GM21526 (cell line): ENCODE data around the gene FAM24B.
"Not testable (repeated sequence)": the region's sequence is repeated elsewhere in the genome, so short reads cannot be mapped to it uniquely, and the experiment has no call there.

Experiments
- ATAC-seq: cut with Tn5 transposase; IDR thresholded peaks from one replicate; pipeline ENCODE4 v1.9.1; 2021; ENCODE audit warnings: moderate library complexity; ENCODE audit not compliant: unreplicated experiment, low FRiP score

Gene FAM24B, protein sequence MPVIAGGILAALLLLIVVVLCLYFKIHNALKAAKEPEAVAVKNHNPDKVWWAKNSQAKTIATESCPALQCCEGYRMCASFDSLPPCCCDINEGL

DNA sequence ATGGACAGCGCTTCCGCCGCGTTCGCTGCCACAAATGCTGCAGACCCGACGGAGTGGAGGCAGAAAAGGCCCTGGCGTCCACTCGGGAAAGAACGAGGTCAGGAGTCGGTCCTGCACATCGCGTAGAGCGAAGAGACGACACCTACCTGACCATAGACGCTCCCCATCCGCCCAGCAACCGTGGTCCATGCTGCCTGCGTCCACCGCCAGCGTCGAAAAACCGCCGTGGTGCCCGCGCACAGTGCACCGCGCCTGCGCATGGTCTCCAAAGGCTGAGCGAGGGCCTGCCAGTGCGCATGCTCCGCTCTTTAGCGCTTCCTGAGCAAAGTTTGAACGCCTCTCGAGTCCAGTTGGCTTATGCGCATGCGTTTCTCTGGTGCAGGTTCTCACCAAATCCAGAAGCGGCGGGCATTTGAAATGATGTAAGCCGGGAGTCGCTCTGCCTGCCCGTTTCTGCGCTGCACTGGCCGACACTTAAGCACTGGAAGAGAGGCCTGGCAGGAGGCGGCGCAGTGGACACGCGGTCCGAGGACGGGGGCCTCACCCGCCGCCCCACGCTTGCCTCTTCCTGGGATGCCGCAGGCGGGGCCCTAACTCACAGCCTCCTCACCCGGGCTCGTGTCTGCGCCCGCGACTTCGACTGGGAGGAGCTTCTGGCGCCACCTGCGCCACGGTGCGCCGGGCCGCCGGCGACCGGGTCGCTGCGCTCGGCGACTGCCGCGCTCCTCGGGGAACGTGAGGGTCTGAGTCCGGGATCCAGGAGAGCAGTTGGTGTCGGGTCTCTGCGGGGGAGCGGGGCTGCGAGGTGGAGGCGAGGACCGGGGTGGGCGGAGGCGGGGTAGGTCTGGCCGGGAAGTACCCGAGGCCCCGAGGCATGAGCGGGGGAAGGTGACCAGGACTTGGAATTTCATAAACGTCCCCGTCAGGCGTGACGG is at the start of gene FAM24B:
FAM24B (minus strand) TSS at position 243 of the 935 bp plus-strand sequence. CDS start 29,066 bp downstream, outside the sequence.
- ATAC-seq, result peak; percentile 76

DNA sequence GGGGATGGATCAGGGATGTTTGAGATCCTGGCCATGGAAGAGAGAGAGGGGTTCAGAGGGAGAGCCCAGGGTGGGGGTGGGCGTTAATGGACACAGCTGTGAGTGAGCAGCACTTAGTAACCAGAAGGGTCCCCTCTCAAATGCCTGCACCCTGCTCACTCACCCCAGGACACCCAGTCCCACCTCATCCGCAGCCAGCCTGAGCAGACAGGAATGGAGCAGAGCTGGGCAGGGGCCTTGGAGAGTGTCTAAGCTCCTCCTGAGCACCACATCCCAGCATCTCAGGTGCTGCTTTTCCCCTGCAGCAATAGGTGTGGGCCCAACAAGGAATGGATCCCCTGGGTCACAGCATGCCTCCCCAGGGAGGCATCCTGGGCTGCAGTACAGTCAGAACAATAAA is 36.3 kb upstream of the FAM24B start:
- ATAC-seq, result no peak

DNA sequence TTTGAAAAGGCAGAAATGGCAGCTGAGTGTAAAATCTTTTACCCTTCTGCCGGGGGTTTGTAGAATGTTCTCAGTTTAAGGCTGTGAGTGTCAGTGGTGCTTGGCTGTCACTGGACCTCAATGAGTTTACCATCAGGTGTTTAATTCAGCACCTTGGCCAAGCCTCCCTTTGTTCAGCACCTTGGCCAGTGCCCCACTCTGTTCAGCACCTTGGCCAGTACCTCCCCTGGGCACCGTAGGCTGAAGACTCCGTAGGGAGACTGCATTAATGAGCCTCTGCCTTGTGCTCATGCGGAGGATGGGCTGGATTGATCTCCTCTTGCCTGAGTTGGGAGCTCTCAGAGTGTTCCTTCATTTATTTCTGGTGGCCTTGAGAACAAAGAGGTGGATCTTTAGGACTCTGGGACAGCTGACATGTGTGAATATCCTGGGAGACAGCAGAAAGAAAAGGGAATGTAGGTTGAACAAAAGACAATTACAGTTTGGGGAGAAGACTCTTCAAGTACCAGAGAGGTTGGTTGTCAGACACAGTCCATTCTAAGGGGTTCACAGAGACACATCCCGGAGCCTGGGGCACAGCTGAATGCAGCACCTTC is 32.6 kb upstream of the FAM24B start:
- ATAC-seq, result no peak

DNA sequence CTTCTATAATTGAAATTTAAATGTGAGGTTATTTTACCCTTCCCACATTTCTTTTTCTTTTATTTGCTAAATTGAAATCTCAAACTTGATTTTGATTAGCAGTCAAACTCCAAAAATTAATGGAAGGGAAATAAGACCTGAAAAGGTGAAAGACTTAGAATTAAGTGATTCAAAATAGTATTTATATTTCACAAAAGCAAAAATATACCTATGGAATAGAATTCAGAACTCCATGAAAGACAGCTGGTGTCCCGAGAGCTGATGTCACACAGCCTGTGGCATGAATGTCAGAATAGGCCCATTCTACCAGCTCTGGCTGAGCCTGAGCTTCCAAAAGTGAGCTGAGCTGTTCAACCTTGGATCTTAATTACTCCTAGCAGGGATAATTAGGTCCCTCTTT is 30.9 kb upstream of the FAM24B start, which contains the start of gene FAM24A:
FAM24A (plus strand) TSS at position 301 of the 400 bp plus-strand sequence. CDS start 1,025 bp downstream, outside the sequence.
- ATAC-seq, result no peak

DNA sequence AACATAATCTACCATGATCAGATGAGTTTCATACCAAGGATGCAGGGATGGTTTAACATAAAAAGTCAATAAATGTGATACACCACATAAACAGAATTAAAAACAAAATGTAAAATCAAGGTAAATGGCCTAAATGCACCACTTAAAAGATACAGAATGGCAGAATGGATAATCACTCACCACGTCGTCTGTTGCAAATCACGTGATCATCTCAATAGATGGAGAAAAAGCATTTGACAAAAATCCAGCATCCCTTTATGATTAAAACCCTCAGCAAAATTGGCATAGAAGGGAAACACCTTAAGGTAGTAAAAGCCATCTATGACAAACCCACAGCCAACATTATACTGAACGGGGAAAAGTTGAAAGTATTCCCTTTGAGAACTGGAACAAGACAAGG is 24.5 kb upstream of the FAM24B start:
- not testable (repeated sequence) for ATAC-seq

DNA sequence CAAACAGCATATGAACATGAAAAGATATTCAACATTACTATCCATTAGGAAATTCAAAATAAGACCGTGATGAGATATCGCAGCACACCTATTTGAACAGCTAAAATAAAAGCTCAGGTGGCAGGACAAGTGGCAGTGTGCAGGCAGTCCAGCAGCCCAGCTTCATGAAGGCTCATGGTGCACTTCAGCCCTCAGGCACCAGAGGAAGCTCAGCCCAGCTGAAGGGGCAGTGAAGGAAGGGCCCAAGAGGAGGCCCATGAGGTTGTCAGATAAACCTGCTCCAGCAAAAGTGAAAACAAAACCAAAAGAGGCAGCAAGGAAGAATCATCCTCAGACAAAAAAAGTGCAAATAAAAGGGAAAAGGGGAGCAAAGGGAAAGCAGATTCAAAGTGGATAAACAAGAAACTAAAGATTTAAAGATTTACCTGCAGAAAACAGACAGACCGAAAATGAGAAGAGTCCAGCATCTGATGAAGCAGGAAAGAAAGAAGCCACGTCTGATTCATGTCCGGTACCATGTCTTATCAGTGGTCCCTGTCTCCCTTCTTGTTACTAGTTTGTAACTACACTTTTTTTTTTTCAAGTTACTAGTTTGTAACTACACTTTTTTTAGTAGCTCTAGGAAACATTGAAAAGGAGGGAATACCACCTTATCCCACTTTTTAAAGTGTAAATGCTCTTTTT is 15.0 kb upstream of the FAM24B start:
- ATAC-seq, result no peak

DNA sequence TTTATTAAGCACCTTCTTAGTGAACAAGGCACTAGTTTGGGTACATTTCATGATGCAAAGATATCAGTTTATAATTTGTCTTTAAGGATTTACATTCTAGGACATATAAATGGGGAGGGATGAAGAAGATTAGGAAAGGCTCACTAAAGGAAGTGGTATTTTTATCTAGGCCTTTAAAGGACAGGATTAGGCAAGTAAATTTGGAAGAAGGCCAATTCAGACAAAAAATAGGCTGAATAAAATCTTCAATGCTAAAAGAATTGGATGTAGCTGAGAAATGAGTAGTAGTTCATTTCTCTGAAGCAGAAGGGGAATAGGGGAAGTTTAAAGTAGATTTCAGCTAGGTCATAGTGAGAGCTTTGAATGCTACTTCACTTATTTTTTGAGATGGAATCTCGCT is 4.8 kb upstream of the FAM24B start:
- no peak for ATAC-seq

DNA sequence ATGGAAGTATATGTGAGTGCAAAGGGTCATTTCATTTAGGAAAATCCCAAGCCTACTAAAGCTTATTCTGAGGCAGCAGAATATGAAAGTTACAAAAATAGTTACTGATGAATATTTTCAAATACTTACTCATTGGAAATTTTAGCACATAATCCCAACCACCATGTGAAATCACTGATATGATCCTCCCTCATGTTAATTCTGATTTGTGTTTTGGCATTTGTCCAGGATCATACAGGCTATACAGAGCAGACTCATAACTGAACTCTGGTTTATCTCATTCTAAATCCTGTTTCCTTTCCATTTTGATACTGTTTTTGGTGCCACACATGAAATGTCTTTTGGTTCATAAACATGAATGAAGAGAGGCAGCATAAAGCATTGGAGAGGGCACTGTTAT is 3.4 kb upstream of the FAM24B start:
- ATAC-seq, result no peak

DNA sequence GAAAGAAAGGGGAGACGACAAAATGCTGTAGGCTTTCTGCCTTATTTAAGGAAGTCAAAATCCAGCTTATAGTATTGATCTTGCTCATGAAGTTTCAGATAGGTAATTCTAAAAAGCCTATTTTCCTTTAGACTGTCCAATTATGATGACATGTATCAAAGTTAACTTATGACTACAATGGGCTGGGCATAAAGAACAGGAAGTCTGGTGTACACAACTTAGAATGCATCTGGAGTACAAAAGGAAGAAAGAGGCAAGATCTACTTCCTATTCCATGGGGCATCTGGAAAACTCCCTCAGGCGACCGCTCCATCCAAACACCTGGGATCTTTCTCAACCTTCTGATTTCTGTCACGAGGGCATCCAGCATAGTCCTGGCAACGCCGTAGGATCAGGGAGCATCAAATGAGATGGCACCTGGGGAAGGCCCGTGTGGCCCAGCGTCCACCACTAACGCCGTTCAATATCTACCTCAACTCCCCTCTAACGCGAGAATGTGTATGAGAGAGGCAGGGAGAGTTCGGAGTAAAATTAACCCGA is 512 bp downstream of the FAM24B start:
- peak; percentile 7 for ATAC-seq

DNA sequence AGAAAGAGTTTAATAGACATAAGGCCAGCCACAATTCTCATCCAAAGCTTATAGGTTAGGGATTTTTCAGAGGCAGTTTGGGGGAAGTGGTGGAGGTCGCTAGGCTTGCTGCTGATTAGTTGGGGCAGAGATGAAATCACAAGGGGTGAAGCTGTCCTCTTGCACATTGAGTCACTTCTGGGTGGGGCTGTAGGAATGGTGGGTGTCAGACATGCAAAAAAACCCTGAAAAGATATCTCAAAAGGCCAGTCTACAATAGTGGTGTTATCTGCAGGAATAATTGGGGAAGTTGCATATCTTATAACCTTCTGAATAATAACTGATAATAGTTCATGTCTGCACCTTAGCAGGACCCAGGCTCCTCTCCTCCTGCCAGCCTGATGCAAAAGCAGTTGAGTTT is 2.1 kb downstream of the FAM24B start:
- no peak for ATAC-seq

DNA sequence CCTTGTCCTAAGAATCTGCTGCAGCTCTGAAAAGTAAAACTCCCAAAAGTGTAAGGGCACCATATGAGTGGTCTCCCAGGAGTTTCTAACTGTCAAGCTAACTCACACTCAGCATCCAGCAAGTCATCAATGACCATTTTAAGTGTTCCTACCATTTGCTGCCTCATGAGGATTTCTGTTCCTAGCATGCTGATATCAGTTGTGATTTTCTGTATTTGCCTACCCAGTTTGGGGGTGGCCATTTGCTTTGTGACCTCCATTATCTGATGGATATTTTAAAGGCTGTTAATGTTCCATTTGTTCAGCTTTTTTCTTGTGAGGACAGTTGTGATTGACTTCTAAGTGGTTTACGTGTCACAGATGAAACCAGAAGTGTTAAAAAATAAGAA is 2.9 kb downstream of the FAM24B start:
- no peak for ATAC-seq

DNA sequence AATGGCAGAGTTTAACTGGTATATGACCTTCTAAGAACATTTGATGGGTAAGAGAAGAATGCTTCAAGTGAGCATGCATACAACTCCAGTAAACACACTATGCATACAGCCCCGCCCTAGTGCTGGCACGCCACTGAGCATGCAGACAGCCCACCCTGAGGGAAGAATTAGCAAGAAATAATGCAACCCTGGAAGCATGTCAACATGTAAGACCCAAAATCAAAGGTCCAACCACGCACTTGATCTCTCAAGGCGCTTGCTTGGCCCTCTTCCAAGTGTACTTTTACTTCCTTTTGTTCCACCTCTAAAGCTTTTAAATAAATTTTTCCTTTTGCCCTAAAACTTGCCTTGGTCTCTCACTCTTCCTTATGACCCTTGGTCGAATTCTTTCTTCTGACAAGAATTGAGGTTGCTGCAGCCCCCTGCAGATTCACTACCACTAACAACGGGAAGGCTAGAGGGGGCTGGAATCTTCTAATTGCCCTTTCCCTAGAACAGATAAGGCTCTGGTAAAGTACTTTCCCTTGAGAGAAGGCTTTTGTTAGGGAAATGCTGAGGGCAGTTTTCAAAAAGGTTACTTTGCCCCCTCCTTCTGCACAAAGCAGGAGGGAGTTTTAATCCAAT is 3.4 kb downstream of the FAM24B start:
- no peak for ATAC-seq

DNA sequence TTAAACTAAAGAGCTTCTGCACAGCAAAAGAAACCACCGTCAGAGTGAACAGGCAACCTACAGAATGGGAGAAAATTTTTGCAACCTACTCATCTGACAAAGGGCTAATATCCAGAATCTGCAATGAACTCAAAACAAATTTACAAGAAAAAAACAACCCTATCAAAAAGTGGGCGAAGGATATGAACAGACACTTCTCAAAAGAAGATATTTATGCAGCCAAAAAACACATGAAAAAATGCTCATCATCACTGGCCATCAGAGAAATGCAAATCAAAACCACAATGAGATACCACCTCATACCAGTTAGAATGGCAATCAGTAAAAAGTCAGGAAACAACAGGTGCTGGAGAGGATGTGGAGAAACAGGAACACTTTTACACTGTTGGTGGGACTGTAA is 7.4 kb downstream of the FAM24B start:
- ATAC-seq, result not testable (repeated sequence)

DNA sequence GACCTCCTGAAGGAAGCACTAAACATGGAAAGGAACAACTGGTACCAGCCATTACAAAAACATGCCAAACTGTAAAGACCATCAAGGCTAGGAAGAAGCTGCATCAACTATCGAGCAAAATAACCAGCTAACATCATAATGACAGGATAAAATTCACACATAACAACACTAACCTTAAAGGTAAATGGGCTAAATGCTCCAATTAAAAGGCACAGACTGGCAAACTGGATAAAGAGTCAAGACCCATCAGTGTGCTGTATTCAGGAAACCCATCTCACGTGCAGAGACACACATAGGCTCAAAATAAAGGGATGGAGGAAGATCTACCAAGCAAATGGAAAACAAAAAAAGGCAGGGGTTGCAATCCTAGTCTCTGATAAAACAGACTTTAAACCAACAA is 10.6 kb downstream of the FAM24B start:
- not testable (repeated sequence) for ATAC-seq

DNA sequence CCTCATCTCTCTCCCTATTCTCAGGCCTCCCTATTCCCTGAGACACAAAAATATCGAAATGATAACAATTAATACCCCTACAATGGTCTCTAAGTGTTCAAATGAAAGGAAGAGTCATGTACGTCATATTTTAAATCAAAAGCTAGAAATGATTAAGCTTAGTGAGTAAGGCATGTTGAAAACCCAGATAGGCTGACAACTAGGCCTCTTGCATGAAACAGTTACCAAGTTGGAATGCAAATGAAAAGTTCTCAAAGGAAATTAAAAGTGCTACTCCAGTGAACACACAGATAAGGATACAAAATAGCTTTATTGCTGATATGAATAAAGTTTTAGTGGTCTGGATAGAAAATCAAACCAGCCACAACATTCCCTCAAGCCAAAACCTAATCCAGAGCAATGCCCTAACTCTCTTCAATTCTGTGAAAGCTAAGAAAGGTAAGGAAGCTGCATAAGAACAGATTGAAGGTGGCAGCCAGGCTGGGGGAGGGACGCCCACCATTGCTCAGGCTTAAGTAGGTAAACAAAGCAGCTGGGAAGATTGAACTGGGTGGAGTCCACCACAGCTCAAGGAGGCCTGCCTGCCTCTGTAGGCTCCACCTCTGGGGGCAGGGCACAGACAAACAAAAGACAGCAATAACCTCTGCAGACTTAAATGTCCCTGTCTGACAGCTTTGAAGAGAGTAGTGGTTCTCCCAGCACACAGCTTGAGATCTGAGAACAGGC is 12.5 kb downstream of the FAM24B start:
- not testable (repeated sequence) for ATAC-seq

DNA sequence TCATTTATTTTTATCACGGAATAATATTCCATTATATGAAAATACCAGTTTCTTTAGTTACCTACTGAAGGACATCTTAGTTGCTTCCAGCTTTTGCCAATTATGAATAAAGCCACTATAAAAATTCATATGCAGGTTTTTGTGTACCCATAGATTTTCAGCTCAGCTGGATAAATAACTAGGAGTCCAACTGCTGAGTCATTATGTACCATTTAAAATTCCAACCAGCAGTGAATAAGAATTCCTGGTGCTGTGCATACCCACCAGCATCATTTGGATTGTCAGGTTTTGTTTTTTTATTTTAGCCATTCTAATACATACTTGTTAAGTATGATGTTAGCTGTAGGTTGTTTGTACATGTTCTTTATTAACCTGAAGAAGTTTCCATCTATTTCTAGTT is 14.5 kb downstream of the FAM24B start:
- ATAC-seq, result no peak

DNA sequence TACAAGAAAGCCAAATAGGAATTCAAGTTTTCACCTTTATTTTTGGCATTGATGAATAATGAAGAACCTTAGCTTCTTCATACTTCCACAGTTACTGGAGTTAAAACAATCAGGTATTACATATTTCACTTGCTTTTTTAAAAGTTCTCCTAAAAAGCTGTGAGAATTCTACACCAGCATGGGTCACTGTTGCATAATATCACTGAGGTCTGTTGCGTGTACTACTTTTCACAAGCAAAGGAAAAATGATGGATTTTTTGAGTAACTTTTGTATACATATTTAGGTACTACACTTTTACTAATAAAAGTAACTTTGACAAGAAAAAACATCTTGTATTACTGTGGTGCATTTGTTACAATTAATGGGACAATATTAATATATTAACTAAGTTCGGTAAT is 15.2 kb downstream of the FAM24B start:
- no peak for ATAC-seq

DNA sequence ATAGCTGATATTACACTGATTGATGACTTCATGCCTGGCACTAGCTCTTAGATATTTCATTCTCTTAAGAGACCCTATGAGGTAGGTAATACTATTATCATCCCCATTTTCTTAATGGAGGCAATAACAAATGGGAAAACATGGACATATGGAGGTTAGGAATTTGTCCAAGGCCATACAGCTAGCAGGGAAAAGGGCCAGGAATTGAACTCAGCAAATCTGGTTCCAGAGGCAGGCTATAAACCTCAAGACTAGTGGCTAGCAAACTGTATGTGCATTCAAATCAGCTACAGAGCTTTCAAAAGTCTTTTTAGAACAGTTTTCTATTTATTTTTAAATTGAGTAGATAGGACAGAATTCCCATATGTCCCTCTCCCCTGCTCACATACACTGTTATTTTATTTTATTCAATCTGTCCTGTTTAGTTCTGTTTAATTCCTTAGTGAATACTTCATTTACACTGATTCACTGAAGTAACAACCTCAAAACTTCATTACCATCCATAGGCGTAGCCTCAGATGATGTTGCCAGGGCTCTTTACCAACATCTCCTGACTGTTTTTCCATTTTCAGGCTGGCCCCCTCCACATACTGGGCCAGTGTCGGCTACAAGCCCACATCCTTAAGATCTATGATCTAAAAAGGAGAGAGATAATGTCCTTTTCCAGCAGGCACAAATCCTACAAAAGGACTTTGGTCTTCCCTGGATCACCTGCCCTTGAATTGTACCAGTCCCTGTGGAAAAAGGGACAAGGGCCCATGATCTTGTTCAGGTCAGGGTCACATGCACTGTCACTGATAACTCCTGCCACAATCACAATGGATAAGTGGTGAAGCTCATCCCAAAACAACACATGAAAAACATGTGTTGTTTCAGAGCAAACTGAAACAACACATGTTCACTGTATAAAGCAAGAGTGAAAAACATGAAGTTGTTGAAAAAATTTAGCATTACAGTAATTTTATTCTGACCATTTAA is 15.9 kb downstream of the FAM24B start:
- no peak for ATAC-seq
